ENCODE results near the gene L3MBTL3.
"Not testable (repeated sequence)": the region's sequence is repeated elsewhere in the genome, so short reads cannot be mapped to it uniquely, and the experiment has no call there.

Gene L3MBTL3

GRCh38 chr6:130076512-130076911, 58.1 kb downstream of the L3MBTL3 start:
- no peak for DNase-seq (ENCODE audit: low read depth)

- DNase-seq (ENCODE audit: low read depth): no peak
These were observed 72.4 kb downstream of the L3MBTL3 start for GRCh38 chr6:130090796-130091195.

- no peak for DNase-seq (ENCODE audit: low read depth)
These were observed 75.2 kb downstream of the L3MBTL3 start for GRCh38 chr6:130093546-130093945.

DNA sequence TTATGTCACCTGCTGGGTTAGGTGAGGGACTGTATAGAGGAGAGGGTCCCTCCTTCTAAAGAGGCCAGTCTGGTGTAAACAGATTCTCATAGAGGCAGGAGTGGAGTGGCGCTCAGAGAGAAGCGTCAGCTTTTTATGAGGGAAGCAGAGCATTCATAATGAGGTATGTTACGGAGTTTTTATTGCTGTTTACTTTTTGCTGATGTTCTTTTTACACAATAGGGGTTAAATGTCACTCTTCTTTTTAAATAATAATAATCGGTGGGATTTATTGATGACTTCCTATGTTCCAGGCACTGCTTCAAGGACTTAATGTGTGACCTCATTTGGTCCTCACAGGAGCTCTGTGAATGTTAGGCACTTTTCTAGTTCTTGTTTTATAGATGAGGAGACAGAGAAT, 79.9 kb downstream of the L3MBTL3 start:
- no peak for DNase-seq (ENCODE audit: low read depth)

DNA sequence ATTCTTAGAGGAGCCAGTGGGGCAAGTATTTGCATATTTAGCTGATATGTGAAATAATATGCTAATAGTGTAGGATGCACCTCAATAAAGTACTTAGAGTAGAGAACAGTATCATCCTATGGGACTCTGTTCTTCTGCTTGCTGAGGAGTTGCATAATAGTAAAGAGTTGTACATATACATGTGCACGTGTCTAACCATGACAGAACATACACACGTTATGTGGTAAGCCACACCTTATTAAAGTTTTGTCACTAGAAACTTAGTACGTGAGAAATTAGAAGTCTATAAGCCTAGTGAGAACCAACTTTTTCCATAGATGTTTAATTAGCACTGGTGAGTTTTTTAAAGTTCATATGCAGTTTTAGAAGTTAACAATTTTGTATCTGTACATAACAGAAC, 80.7 kb downstream of the L3MBTL3 start:
- DNase-seq (ENCODE audit: low read depth): no peak

GRCh38 chr6:130105996-130106704, 87.8 kb downstream of the L3MBTL3 start:
- no peak for DNase-seq (ENCODE audit: low read depth)

DNA sequence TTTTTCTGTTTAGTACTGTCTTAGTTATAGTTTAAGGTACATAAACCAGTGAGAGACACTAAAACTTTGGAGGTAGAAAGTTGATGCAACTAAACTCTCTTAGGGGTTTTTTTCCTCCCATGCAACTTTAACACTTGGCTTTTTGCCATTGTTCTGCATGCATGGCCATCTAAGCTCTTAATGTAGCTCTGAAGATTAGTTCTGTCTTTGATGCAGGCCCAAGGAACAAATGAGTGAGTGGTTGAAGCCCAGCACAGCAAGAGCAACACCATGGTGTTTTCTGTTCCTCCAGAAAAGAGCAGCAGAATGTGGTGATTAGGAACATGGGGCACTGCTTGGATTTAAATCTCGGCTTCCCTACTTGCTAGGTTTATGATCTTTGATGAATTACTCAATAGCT, 89.3 kb downstream of the L3MBTL3 start:
- no peak for DNase-seq (ENCODE audit: low read depth)

- DNase-seq (ENCODE audit: low read depth): no peak
These were observed 92.7 kb downstream of the L3MBTL3 start for GRCh38 chr6:130111031-130111430.

DNA sequence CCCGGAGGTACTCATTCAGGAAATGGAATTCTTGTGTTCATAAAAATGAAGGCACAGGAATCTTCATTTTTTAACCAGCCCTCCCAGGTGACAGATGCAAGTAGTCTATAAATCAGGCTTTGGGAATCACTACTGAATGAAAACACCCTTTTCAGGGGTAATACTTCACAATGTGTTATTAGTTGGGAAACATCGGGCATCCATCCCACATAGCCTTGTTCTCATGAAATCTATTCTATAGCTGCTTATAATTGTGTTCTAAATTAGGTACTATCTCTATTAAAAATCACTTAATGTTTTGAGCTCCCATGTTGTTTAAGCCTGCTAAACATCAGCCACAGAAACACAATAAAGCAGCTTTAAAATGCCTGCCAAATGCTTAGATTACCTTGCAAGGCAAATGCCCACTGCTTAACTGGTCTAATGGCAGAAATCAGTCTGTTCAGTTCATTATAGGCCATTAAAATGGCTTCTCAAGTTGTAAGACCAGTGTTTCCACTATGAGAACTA, 94.9 kb downstream of the L3MBTL3 start:
- DNase-seq (ENCODE audit: low read depth): no peak

GRCh38 chr6:130115036-130115435, 96.7 kb downstream of the L3MBTL3 start:
- no peak for DNase-seq (ENCODE audit: low read depth)

GRCh38 chr6:130116273-130116672, 97.9 kb downstream of the L3MBTL3 start:
- DNase-seq (ENCODE audit: low read depth): no peak

GRCh38 chr6:130117187-130117701, 98.9 kb downstream of the L3MBTL3 start:
- DNase-seq (ENCODE audit: low read depth): not testable (repeated sequence)

DNA sequence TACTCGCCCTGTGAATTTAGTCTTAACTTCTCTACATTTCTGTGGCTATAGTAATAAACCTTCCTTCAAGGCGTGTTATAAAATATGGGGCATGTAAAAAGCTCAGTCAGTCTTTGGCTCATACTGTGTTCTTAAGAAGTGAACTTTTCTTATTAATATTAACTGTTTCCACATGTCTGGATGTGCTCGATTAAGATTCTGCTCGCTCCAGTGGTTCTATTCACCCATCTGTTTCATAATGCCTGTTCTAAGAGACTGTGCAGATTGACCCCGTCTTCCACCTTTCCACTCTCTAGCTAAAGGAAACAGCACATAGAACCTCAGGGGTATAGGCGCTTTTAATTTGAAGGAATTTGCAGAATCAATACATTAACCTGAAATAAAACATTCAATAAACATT, 99.9 kb downstream of the L3MBTL3 start:
- DNase-seq (ENCODE audit: low read depth): no peak

- no peak for DNase-seq (ENCODE audit: low read depth)
These were observed 100.8 kb downstream of the L3MBTL3 start for GRCh38 chr6:130119211-130119610.

DNA sequence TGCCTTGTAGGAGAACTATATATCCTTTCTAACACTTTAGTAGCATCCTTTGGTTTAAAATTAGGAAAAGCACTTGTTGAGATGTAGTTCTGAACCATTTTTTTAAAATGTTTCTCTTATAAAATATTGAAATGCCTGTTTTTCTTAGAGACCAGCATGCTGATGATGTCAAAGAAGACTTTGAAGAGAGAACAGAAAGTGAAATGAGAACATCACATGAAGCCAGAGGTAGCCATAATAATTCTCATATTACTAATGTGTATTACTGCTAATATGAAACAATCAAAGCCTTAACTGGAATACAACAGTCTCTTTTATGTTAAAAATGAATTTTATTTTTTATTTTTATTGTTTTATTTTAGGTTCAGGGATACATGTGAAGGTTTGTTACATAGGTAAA, 102.3 kb downstream of the L3MBTL3 start:
- no peak for DNase-seq (ENCODE audit: low read depth)

GRCh38 chr6:130122243-130122642, 103.9 kb downstream of the L3MBTL3 start:
- DNase-seq (ENCODE audit: low read depth): no peak

DNA sequence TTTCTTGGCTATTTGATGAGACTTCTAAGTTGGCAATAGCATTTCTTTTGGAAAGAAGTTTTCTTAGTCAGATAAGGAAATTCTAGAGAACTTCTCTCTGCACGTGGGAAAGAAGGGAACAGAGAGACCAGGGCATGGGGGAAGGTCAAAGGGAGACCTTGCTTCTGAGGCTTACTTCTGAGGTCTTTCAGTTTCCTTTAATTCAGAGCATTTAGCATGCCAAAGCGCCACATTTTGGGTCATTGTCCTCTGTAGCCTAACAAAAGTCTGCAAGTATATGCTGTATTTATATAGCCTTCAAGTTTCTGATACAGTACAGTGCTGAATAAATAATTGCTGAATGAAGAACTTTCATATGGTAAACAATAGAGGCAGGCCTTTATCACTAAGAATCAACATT, 108.8 kb downstream of the L3MBTL3 start:
- DNase-seq (ENCODE audit: low read depth): no peak

DNA sequence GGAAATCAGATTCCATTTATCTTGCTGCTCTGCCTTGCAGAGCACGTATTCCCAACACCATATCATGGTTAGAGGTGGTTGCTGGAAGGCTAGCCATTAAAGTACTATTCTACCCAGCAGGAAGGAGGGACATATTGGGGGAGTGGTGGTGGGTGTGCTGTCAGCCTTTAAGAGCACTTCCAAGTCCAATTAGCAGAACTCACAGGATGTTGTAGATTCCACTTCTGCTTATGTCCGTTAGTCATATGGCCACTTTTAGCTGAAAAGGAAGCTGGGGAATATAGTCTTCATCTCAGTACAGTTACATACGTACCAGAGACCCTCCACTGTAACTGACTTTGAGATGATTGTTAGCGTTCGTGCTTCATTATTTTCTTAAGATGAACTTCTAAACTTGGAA, 109.9 kb downstream of the L3MBTL3 start:
- DNase-seq (ENCODE audit: low read depth): no peak

- DNase-seq (ENCODE audit: low read depth): no peak
These were observed 111.4 kb downstream of the L3MBTL3 start for GRCh38 chr6:130129762-130130246.

GRCh38 chr6:130132286-130132701, 113.9 kb downstream of the L3MBTL3 start:
- no peak for DNase-seq (ENCODE audit: low read depth)

GRCh38 chr6:130134582-130134981, 116.2 kb downstream of the L3MBTL3 start:
- no peak for DNase-seq (ENCODE audit: low read depth)

- DNase-seq (ENCODE audit: low read depth): no peak
These were observed 118.4 kb downstream of the L3MBTL3 start for GRCh38 chr6:130136798-130137197.

DNA sequence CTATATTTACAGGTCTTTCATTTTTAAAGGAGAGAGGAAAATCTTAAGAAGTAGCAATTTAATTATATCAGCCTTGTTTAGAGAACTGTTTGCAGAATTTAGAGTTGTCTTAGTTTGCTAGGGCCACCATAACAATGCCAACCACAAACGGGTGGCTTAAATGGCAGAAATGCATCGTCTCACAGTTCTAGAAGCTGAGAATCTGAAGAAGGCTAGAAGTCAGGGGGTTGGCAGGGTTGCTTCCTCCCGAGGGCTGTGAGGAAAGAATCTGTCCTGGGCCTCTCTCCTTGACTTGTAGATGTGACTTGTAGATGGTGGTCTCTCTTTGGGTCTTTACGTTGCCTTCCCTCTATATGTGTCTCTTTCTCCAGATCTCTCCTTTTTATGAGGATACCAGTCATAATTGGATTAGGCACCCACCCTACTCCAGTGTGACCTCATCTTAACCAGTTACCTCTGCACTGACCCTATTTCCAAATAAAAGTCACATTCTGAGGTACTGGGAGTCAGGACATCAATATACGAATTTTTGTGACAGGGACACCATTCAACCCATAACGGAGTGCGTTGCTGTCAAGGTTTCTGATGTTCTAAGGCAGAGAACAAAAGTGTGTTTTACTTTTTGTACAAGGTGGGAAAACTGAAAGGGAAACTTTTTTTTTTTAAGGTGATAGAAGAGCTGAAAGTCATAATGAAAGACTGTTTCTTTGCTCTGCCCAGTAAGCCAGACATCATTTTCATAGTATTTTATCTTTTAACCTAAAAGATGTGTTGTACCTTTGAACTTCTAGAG, 119.9 kb downstream of the L3MBTL3 start:
- DNase-seq (ENCODE audit: low read depth): no peak
